Endothelial cell of umbilical vein (primary cell): ENCODE results near the gene MTSS2. TPM values are rescaled to one million over a fixed set of nuclear protein-coding genes. Genes with fewer than 3 reads are reported as not detected.

Source experiments
- BruUV-seq: library from RNA; stranded (reverse); fragments of 400-500 nt; replicated peaks from 2 replicates; lab custom pipeline; 2021; lab: Mats Ljungman, UMichigan
- CTCF ChIA-PET: fragments of 300-600, 350-600 bp; sonication (Branson Sonifier 250); formaldehyde crosslinking; loops from one replicate; lab custom pipeline; 2021; ENCODE audit warnings: antibody characterized with exemption, inconsistent platforms; lab: Charles Lee
- POLR2A ChIA-PET: fragments of 300-600, 350-600 bp; sonication (Branson Sonifier 250); formaldehyde crosslinking; loops from one replicate; lab custom pipeline; 2021; ENCODE audit warnings: antibody characterized with exemption, inconsistent platforms; lab: Charles Lee
- DNase-seq: peaks from one replicate; pipeline ENCODE4 v3.0.0-alpha.2; 2011; ENCODE audit warnings: low read depth, low spot score
- FAIRE-seq: peaks from 2 replicates; lab custom pipeline; 2011; peaks lifted over from hg19 to GRCh38; lab: Jason Lieb, UNC
- H2AFZ ChIP-seq: 2 replicates; pipeline ENCODE4 v1.6.0; 2012; ENCODE audit warnings: low read depth, low read length, control low read depth, inconsistent platforms
- H3K27ac ChIP-seq: 2 replicates; pipeline ENCODE4 v1.5.1; 2011; ENCODE audit warnings: low read depth, mild to moderate bottlenecking, control low read depth, low read length, moderate library complexity; ENCODE audit not compliant: insufficient read depth
- H3K27me3 ChIP-seq, 2 experiments: 2 replicates each; pipeline versions ENCODE4 v1.6.0 to v1.6.1; 2011; ENCODE audit warnings: low read length in 2 of 2, mixed read lengths in 1 of 2; ENCODE audit not compliant: control insufficient read depth in 2 of 2, insufficient read depth in 2 of 2
- H3K36me3 ChIP-seq, 2 experiments: 2 replicates in 1 of 2; 3 replicates in 1 of 2; pipeline ENCODE4 v1.5.1; 2011; ENCODE audit warnings: low read length in 2 of 2, mild to moderate bottlenecking in 1 of 2, moderate library complexity in 1 of 2; ENCODE audit not compliant: control insufficient read depth in 2 of 2, insufficient read depth in 2 of 2; ENCODE audit errors: extremely low read depth in 1 of 2
- H3K4me1 ChIP-seq: 3 replicates; pipeline ENCODE4 v1.5.1; 2011; ENCODE audit warnings: mild to moderate bottlenecking, low read length; ENCODE audit not compliant: control insufficient read depth, insufficient read depth; ENCODE audit errors: extremely low read depth
- H3K4me2 ChIP-seq: 2 replicates; pipeline ENCODE4 v1.6.1; 2011; ENCODE audit warnings: low read length, control low read depth, mixed read lengths; ENCODE audit not compliant: insufficient read depth
- H3K4me3 ChIP-seq, 3 experiments: fragments of 200-600 bp in 1 of 3; sonication (generic), shearing (Covaris generic) in 1 of 3; replicated peaks in 1 of 3; 2 replicates each; pipeline ENCODE4 v1.5.1; 2011 to 2016; ENCODE audit warnings: control low read depth in 3 of 3, low read length in 3 of 3, mild to moderate bottlenecking in 2 of 3, inconsistent platforms in 1 of 3, low read depth in 1 of 3, moderate library complexity in 1 of 3; ENCODE audit not compliant: insufficient read depth in 1 of 3
- H3K79me2 ChIP-seq: 2 replicates; pipeline ENCODE4 v1.6.0; 2012; ENCODE audit warnings: low read length, inconsistent platforms; ENCODE audit not compliant: control insufficient read depth, insufficient read depth
- H3K9ac ChIP-seq: replicated peaks from 2 replicates; pipeline ENCODE3; 2011; ENCODE audit warnings: low read length, control low read depth; ENCODE audit not compliant: insufficient read depth; ENCODE audit errors: extremely low read depth
- H3K9me1 ChIP-seq: replicated peaks from 3 replicates; pipeline ENCODE4 v1.6.0; 2011; ENCODE audit warnings: mild to moderate bottlenecking, low read length; ENCODE audit not compliant: control insufficient read depth, insufficient read depth; ENCODE audit errors: extremely low read depth
- H3K9me3 ChIP-seq: replicated peaks from 2 replicates; pipeline ENCODE4 v1.5.1; 2012; ENCODE audit warnings: low read length, inconsistent platforms; ENCODE audit not compliant: control insufficient read depth, insufficient read depth
- H4K20me1 ChIP-seq: replicated peaks from 2 replicates; pipeline ENCODE3; 2011; ENCODE audit warnings: mild to moderate bottlenecking, low read length; ENCODE audit not compliant: control insufficient read depth, insufficient read depth; ENCODE audit errors: extremely low read depth
- EZH2 ChIP-seq: IDR thresholded peaks from 2 replicates; pipeline ENCODE4 v1.6.1; 2012; ENCODE audit warnings: borderline replicate concordance, low read depth, mild to moderate bottlenecking, moderate library complexity, low read length, inconsistent platforms; ENCODE audit not compliant: severe bottlenecking
- FOS ChIP-seq: IDR thresholded peaks from 2 replicates; pipeline ENCODE4 v1.6.1; 2011; ENCODE audit warnings: mild to moderate bottlenecking, low read length, moderate library complexity, borderline replicate concordance; ENCODE audit not compliant: insufficient read depth
- GATA2 ChIP-seq: IDR thresholded peaks from 2 replicates; pipeline ENCODE4 v1.7.0; 2011; ENCODE audit warnings: low read depth, mild to moderate bottlenecking, moderate library complexity, mixed read lengths, low read length; ENCODE audit not compliant: insufficient read length, insufficient read depth
- JUN ChIP-seq: IDR thresholded peaks from 2 replicates; pipeline ENCODE4 v1.6.1; 2011; ENCODE audit warnings: borderline replicate concordance, low read depth; ENCODE audit not compliant: insufficient read length, insufficient read depth
- MYC ChIP-seq: IDR thresholded peaks from one replicate; pipeline ENCODE4 v1.6.1; 2011; ENCODE audit warnings: mild to moderate bottlenecking, low read depth, low read length
- POLR2A ChIP-seq: IDR thresholded peaks from 2 replicates; pipeline ENCODE4 v1.6.1; 2012; ENCODE audit warnings: low read depth, mild to moderate bottlenecking, control low read depth, low read length
- POLR2AphosphoS5 ChIP-seq: IDR thresholded peaks from 2 replicates; pipeline ENCODE4 v1.6.1; 2012; ENCODE audit warnings: low read depth, mild to moderate bottlenecking, control low read depth, low read length, moderate library complexity; ENCODE audit not compliant: insufficient read depth
- dilution Hi-C: fragments of 300-500 bp; cut with MboI; formaldehyde crosslinking; loops from one replicate; pipeline ENCODE4 v1.15.0; 2019; ENCODE audit warnings: low sequenced_read_pairs; ENCODE audit not compliant: extremely low pct_ligation_motif_present
- intact Hi-C: fragments of 100-400 bp; cut with micrococcal nuclease; formaldehyde crosslinking; loops from one replicate; pipeline ENCODE4 v1.10.0; 2022
- polyA plus RNA-seq, 4 experiments: library from polyadenylated mRNA; depleted of rRNA in 3 of 4; stranded (reverse) in 3 of 4; unstranded in 1 of 4; fragments of >200 nt; gene quantifications; 2 replicates each; pipeline versions ENCODE4 v1.2.1 to v1.2.3, GENCODE V29; 2011 to 2012; ENCODE audit warnings: missing spikeins in 1 of 4
- total RNA-seq: library from RNA; stranded (reverse); gene quantifications from 2 replicates; pipeline ENCODE4 v1.2.3, GENCODE V29; 2021
- TF ChIP-seq, protein P1 (sequence below), 2 donors: IDR thresholded peaks; 1 replicate in 1 of 2; 2 replicates in 1 of 2; pipeline ENCODE4 v1.5.1; 2011; ENCODE audit warnings: low read length in 2 of 2, mild to moderate bottlenecking in 2 of 2, moderate library complexity in 2 of 2, control low read depth in 1 of 2, inconsistent platforms in 1 of 2, low read depth in 1 of 2; ENCODE audit not compliant: insufficient read depth in 1 of 2; ENCODE audit errors: extremely low read depth in 1 of 2
- TF ChIP-seq, protein P2 (sequence below): IDR thresholded peaks from 2 replicates; pipeline ENCODE4 v1.6.1; 2011; ENCODE audit not compliant: insufficient read depth, insufficient read length

The MTSS2 gene
- total and polyA plus RNA-seq, 2 donors (not counting 3 experiments of a cell fraction or from before 2014, with no cell fraction given): 38.4 to 42.3 TPM

DNA sequence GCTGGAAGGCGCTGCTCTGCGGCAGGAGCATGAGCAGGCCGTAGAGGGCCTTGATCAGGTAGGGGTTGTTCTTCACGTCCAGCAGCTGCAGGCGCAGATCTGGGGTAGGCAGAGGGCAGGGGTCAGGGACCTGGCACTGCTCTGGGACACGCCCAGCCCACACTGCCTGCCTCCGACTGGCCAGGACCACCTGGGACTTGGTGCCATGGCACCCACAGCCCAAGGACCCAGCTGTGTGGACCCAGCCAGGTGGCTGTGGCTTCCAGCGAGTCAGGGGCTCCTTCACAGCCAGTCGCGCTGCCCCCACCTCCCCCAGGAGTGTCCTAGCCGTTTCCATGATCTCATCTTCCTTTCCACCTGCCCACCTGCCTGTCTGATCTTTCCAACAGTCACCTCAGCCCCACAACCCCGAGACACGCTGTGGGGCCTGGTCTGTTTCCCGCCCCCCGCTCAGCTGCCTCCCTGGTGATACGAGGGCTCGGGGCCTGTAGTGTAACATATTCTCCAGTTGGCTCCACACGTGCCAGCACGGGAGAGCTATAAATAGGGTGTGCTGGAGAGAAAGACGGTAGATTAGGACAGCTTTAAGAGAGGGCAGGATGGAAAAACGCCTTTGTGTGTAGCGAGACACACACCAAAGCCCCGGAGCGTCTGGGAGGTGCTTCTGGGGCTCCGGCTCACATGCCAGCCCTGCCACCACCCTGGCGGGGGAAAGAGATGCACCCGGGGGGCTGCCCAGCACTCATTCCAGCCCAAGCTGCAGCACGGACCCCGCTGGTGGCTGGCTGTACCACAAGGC lies 7.2 kb upstream of the MTSS2 start:
- peaks cover 43% of the 10 kb centered on the region for H3K4me1 ChIP-seq
- no peak overlapping the region for H3K4me2 ChIP-seq
- no peak overlapping the region for H2AFZ ChIP-seq
- intact Hi-C loops (no loop called here), dilution Hi-C loops (no loop called here)
- FAIRE-seq: no peak
- H3K79me2 ChIP-seq: no peaks in the 10 kb centered on the region
- H4K20me1 ChIP-seq: no peaks in the 10 kb centered on the region
- TF ChIP-seq POLR2A (no peak), JUN (no peak), POLR2AphosphoS5 (no peak), EZH2 (no peak), GATA2 (no peak), FOS (no peak), MYC (no peak)
- TF ChIP-seq, protein P1, sequence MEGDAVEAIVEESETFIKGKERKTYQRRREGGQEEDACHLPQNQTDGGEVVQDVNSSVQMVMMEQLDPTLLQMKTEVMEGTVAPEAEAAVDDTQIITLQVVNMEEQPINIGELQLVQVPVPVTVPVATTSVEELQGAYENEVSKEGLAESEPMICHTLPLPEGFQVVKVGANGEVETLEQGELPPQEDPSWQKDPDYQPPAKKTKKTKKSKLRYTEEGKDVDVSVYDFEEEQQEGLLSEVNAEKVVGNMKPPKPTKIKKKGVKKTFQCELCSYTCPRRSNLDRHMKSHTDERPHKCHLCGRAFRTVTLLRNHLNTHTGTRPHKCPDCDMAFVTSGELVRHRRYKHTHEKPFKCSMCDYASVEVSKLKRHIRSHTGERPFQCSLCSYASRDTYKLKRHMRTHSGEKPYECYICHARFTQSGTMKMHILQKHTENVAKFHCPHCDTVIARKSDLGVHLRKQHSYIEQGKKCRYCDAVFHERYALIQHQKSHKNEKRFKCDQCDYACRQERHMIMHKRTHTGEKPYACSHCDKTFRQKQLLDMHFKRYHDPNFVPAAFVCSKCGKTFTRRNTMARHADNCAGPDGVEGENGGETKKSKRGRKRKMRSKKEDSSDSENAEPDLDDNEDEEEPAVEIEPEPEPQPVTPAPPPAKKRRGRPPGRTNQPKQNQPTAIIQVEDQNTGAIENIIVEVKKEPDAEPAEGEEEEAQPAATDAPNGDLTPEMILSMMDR (IDR thresholded peaks at IDR 0.05; ENCODE audit: extremely low read depth in 1 of 2, insufficient read depth in 1 of 2, low read depth in 1 of 2, low read length in 2 of 2): no peak
- TF ChIP-seq, protein P2, sequence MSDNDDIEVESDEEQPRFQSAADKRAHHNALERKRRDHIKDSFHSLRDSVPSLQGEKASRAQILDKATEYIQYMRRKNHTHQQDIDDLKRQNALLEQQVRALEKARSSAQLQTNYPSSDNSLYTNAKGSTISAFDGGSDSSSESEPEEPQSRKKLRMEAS: no peak
- no peak overlapping the region for H3K9ac ChIP-seq
- CTCF ChIA-PET: no interaction called here
- POLR2A ChIA-PET: no interaction called here
- H3K27me3 ChIP-seq: no peaks in the 10 kb centered on the region
- H3K27ac ChIP-seq: no peak overlapping the region
- no peaks in the 10 kb centered on the region for H3K9me3 ChIP-seq
- DNase-seq: no peak
- H3K9me1 ChIP-seq: no peaks in the 10 kb centered on the region
- H3K4me3 ChIP-seq: no peak overlapping the region
- no peaks in the 10 kb centered on the region for H3K36me3 ChIP-seq
- no TSS peak for BruUV-seq
